ENCODE measurements around the gene IMPA2.
"Not testable (repeated sequence)": the region's sequence is repeated elsewhere in the genome, so short reads cannot be mapped to it uniquely, and the experiment has no call there.

Gene IMPA2

DNA sequence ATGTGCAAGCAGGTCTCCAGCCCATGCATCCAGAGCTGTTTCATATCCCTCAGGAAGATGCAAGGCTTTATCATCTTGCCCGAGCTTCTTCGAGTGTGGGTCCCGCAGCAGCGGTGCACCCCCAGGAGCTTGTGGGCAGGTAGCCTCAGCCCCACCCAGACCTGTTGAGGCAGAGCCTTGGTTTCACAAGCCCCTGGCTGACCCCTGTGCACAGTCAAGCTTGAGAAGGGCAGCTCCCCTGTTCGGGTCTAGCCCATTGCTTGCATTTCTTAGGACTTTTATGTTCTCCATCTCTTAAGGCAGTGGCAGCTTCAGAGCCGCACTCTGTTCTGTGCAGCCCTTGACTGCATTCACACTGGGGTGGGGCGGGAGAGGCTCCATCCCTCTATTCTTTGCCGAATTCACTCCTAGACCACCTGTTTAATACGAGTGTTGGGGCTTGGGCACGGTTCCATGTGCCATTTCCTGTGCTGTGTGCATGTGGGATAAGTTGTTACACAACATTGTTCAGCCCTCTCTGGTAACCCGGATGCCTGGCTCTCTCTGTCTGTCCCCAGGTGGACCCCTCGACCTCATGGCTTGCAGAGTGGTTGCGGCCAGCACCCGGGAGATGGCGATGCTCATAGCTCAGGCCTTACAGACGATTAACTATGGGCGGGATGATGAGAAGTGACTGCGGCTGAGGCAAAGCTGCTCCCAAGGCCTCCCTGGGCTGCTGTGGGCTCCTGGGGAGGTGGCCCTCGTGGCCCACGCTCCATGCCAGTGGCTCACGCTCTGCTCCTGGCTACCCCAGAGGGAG is 48.7 kb downstream of the IMPA2 start:
- no peak for DNase-seq (ENCODE audit: low spot score)

DNA sequence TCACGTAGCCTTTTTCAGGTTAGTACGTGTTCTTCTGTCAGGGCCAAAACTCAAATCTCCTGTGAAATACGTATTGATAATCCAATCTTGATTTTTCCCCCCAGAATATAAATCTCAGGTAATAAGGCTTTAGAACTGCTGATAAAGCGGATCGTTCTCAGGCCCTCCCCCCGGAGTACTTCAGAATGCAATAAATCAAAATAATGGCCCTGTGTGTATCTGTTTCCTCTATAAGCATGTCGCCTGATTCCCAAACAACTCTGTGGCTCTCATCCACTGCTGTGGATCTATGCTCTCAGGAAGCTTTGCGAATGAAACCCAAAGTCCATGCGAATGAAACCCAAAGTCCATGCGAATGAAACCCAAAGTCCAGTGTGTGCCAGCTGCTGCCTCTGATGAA is 49.4 kb downstream of the IMPA2 start:
- DNase-seq (ENCODE audit: low spot score) = no peak

DNA sequence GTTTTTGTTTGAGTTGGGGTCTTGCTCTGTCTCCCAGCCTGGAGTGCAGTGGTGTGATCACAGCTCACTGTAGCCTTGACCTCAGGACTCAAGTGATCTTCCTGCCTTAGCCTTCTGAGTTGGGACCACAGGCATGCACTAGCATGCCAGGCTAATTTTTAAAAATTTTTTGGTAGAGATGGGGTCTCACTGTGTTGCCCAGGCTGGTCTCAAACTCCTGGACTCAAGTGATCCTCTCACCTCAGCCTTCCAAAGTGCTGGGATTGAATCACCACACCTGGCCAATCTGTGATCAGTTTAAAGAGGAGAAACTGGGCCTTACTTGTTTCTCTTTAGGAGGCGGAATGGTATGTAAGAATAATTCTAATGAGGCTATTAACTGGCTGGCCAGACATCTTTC is 49.9 kb downstream of the IMPA2 start:
- no peak for DNase-seq (ENCODE audit: low spot score)

DNA sequence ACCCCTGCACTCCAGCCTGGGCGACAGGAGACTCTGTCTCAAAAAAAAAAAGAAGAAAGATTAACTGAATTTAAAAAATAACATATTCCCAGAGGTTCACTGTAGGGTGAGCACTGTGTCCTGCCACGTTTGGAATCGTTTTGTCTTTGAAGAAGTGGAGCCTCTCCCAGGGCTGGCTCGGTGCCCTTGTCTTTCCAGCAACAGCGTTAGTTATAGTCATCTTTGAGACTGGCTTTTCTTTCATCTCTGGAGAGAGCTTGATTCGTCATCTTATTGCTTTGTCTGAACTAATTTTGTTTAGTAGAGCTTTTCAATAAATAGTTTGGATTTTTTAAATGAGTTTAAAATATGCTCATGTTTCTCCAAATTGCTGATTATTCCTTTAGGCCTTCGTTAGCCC is 50.5 kb downstream of the IMPA2 start:
- no peak for DNase-seq (ENCODE audit: low spot score)

DNA sequence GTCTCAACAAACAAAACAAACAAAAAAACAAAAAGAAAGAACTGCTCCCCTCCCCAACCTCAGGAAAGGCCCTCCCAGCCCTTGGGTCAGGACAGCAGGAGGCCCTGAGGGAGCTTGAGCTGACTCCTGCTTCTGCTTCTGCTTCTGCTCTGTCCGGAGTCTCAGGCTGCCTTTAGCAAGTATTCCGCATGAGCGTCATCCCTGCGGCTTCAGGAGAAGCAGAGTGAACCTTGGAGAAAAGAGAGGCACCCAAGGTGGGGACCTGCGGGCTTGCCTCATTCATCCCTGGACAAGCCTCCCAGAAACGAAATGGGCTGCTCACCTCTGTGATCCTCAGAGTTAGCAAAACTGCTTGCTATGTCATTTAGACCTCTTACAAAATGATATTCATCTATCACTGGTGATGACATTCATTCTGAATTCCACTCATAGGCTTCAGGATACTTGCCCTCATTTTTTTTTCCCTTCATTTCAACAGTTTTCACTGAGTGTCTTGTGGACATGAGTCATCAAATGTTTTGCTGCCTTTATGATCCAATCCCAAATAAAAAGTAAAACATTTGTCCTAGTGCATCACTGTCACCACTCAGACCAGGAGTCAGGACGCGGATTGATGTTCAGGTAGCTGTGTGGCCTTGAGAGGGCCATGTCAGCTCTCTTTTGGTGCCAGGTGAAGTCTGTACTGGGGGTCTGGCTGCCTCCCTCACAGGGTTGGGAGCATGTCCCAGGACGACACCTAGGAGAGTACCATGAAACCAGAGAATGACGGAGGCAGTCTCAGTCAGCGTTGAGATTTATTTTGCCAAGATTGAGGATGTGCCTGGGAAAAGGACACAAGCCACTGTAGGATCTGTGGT is 51.7 kb downstream of the IMPA2 start:
- no peak for DNase-seq (ENCODE audit: low spot score)

DNA sequence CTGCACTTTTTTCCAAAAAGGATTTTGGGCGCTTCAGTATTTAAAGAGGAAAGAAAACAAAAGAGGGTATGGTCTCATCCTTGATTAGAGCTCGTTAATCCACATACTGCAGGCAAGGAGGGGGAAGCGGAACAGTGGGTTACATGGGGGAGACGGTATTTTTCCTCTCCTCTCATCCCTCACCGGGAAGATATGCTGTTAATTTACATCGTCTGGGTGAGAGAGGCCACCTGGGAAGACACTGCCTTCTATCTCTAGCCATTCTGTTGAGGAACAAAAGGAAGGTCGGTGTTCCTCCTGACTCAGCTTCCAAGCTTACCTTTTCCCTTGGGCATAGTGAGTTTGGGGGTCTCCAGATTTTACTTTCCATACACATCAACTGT is 52.3 kb downstream of the IMPA2 start:
- DNase-seq (ENCODE audit: low spot score) = no peak

DNA sequence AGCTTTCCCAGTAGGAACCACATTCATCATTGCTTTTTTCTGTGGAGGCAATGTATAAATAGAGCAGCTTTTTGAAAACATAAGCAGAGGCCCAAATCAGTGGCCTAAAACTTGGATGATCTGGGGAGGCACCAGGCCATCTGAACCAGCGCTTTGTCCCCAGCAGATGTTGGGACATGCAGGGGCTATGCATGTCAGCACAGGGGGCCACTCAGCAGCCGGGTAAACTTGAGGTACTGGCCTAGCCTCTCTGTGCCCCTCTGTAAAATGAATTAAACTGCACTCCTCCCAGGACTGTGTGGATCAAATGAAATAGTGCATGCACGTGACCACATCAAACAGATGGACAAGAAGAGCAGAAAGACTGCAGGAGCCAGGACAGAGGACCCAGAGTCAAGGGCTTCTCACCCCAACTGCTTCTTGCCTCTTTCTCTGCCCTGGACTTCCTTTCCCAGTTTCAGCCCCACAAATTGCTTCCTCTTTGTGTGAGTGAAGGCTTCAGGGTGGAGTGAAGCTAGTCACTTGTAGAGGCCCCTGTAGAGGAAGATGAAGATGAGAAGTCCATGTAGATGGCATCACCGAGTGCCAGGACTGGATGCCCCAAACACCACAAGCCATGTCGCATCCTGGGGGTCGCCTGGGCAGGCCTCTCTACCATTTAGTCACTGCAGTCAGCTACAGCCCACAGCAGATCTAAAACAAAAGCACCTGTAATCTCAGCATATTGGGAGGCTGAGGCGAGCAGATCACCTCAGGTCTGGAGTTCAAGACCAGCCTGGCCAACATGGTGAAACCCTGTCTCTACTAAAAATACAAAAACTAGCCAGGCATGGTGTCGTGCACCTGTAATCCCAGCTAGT is 53.2 kb downstream of the IMPA2 start:
- no peak for DNase-seq (ENCODE audit: low spot score)

DNA sequence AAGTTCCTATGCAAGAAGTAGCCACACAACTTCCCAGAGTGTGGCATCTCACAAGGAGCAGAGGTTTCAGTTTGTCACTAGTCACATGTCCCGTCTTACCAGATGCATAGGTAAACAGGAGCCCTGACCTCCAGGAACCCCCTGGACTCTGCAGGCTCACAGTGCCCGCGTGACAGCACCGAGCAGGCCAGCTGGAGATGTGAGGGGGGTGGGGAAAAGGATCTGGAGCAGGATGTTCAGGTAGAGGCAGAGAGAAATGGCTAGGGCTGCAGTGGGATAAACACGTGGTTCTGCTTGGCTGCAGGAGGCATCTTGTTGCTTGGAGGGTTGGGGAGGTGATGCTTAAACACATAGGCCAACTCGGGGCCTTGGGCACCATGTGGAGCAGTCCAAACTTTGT is 54.2 kb downstream of the IMPA2 start:
- no peak for DNase-seq (ENCODE audit: low spot score)

DNA sequence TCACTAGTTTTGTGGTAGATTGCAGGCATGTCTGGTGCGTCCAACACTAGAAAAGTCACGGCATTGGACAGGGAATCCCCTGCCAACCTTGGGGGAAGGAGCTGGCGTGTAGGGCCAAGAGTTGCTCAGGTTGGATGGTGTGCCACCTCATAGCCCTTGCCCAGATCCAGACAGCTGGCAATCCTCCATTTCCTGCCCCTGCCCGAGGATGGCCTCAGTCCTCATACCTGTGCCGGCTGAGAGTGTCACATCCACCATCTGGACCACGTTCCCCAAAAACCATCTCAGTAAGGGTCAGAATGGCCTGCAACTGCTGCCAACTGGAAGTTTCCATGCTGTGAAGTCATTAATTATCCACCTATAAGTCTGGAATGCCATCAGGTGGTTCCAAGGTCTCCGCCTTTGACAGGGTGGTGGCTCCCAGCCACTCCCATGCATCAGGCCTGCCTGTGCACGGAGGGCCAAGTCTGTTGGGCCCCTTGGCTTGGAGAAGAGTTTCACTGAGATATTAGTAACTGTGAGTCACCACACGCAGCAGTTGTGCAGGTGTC is 55.0 kb downstream of the IMPA2 start:
- DNase-seq (ENCODE audit: low spot score) = no peak

DNA sequence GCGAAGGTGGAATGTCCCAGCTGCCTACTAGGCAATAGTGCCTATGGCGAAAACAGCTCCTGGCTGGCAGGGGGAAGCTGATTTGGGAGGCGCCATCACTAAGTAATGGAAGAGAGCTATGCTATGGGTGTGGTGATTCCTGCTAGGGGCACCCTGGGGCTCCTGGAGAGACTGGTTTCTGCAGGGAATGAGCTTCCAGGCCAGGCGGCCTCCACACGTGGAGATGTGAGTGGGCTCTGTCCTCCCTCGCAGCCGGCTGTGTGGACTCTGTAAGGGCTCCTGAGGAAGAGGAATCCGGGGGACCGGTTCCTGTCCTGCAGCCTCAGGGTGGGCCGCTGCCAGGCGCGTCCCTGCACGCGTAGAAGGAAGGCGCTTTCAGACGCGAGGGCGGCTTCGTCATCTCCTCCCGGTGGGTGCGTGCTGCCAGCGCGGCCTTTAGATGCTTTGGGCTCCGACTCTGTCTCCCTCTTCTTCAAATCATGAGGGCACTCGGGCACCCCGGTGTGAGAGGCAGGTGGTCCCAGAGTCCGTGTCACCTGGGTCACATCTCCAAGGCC is 56.9 kb downstream of the IMPA2 start:
- no peak for DNase-seq (ENCODE audit: low spot score)

DNA sequence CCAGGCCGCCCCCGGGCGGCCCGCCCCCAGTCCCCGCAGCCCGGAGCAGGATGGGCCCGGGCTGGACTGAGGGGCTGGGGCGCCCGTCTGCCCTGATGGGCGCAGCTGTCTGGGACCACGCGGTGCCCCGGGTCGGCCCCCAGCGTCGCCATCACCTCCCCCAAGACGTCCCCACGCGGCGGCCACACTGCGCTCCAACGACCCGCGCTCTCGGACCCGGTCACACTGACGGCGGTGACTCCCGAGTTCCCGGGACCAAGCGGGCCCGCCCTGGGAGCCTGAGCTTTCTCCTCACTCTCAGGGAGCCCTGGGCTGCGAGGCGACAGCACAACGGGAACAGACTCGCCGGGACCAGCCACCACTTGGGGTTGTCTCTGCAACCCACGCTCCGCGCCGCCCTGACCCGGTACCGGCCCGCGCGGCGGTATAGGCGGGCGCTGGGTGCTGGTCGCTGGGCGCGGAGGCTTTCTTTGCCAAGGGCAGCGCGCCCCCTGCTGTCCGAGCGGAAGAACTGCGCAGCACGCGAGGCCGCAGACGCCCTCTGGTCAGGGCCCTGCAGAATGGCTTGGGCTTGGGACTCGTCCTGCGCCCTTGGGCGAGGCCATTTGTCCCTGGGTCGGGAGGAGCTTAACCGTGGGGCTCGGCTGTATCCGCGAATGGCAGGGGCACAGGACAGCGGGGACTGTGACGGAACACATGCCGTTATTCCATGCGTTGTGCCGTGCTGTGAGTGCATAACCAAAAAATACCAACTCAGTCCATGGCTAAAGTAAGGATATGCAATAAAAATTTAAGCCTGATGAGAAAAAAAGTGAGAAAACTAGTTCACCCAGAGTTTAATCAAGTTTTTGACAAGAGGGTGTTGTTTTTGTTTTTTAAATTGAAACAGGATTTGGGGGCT is 57.6 kb downstream of the IMPA2 start:
- DNase-seq (ENCODE audit: low spot score) = peak; percentile 78

DNA sequence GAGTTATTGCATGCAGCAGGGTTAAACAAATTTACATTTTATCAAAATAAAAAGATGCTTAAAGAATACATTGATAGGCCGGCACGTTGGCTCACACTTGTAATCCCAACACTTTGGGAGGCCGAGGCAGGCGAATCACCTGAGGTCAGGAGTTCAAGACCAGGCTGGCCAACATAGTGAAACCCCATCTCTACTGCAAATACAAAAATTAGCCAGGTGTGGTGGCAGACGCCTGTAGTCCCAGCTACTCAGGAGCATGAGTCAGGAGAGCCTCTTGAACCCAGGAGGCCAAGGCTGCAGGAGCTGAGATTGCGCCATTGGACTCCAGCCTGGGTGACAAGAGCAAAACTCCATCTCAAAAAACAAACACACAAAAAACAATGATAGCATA is 58.2 kb downstream of the IMPA2 start:
- not testable (repeated sequence) for DNase-seq (ENCODE audit: low spot score)

DNA sequence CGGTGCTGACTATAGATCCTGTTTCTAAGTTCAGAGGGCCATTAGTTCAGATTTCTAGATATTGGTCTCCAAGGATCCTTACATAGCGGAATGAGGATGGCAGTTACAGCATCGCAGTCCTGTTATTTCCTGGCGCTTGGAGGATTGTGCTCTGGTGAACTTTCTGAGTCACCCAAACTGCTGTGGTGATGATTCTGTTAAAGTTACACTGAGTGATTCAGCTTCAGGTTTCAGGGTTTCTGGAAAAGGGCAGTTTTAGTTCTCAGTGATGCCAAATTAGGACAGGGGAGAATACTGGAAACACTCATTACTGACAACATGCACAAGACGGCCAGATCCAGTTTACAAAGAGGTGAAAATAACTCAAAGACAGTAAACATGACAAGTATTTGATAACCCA is 60.3 kb downstream of the IMPA2 start:
- DNase-seq (ENCODE audit: low spot score) = no peak

DNA sequence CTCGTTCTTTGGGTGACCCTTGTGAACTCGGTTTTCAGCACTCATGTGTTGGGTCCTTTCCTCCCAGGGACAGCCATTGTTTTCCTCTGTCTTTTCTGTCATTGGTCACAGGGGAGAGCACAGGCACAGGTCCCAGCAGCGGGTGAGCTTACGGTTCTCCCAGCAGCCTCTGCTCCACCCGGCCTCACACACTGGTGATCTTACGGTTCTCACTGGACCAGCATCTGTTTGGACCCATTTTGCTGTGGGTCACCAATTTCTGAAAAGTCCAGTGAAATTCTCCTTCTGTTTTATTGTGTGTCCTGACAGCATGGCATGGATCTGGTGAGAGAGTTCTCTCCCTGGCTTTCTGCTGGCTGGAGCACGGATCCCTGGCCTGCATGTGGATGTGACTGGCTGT is 62.5 kb downstream of the IMPA2 start:
- DNase-seq (ENCODE audit: low spot score) = no peak

DNA sequence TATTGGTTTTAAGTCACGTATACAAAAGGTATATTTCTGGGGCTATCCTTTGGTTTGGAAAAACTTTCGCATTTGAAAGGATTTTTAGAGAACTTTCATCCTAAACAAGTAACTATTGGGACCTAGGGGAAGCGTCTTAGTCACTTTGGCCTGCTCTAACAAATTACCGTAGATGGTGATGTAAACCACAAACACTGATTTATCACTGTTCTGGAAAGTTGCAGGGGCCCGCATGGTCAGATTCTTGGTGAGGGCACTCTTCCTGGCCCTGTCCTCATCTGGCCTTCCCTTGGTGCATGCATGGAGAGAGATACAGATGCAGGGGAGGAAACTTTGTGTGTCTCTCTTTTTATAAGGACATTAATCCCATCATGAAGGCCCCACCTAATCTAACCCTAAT is 63.3 kb downstream of the IMPA2 start:
- DNase-seq (ENCODE audit: low spot score) = no peak

DNA sequence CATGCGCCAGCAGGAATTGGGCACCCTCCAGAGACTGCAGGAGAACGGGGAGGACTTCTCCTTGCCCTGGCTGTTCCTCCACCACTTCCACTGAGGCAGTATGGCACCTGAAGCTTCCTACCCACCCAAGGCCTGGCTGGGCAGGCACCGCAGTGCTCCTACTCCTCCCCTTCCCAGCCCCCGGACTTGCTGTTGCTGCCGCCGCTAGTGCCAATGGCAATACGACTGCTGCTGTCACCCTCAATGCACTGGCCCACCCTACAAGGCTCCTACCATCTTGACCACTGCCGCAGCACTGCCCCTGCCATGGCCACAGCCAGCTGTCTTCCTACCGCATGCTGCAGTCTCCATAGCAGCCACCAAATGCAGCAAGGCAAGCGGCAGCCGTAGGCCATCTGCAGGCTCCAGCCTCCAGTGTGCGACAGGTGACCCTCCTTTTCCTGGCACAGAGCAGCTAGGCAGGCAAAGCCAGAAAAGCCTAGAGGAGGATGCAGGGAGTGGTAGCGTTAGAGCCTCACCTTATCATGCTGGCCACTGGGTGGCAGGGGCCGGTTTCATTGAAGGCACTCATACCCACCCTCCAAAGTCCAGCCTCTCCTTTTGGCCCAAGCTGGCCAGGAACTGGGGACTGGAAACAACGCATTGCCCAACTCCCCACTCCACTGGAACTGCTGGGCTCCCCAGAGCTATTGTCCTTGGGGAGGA is 64.9 kb downstream of the IMPA2 start:
- no peak for DNase-seq (ENCODE audit: low spot score)

DNA sequence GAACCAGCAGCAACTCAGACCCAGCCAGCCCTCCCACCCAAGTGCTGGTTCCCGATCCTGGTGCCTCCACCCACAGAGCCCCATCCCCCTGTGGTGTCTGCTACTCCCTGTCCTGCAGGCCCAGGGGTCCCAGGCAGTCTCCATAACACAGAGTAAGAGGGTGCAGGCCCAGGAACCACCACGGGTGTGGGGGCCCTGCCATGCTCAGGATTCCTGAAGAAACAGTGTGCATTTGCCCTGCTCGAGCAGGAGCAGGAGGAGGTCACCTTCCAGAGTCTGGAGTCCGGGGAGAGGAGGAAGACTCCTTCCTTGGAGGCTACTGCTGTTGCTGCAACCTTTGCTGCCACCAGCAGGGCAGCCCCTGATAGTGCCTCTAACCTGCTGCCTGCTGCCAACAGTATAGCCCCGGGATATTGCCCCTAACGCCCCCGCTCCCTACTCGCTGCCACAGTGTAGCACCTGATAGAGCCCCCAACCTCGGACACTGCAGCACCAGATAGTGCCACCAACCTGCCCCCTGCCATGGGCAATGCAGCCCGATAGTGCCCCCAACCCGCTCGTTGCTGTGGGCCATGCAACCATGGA is 65.5 kb downstream of the IMPA2 start:
- no peak for DNase-seq (ENCODE audit: low spot score)

DNA sequence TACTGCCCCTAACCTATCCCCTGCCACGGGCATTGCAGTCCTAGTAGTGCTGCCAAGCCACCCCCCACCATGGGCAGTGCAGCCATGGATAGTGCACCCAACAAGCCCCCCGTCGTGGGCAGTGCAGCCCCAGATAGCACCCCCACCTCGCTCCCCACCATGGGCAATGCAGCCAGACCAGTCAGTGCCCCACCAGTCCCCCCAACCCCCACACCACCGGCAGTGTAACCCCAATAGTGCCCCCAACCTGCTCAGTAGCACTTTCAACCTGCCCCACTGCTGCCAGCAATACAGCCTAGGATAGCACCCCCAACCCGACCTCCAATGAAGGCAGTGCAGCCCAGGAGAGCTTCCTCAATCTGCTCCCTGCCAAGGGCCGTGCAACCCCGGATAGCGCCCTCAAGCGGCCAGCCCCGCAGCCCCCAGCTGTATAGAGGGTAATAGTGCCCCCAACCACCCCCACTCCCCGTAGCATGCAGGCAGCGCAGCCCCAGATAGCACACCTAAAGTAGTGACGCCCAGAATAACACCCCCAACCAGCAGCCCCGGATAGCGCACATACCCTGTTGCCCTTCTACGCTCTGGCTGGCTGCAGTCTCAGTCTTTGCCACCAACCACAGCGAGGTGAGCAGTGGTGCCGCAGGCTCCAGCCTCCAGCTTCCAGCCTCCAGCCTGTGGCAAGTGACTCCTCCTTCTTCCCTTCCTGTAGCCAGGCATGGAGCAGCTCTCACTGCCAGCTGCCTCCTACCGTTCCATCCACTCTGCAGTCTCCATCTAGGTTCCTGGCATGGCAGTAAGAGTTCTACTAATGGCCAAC is 66.9 kb downstream of the IMPA2 start:
- no peak for DNase-seq (ENCODE audit: low spot score)

DNA sequence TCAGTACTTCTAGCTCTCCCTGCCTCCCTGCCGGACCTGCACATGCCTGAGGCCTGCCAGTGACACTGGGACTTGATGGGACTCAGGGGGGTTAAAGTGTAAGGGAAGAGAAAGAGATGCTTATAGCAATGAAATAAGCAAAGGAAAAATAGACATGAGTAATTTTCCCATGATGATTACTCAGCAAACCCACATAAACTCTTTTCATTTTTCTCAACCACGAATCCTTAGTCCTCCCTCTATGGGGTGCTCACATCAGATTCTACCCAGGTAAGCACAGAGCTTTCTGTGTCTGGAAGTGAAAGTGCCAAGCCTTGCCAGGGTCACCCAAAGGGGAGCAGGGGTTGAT is 67.5 kb downstream of the IMPA2 start:
- no peak for DNase-seq (ENCODE audit: low spot score)

Data from hematopoietic multipotent progenitor cell treated with erythropoietin and hydrocortisone succinate and interleukin-3 and kit ligand, for 17 days (in vitro differentiated cells).